Hepatocyte (in vitro differentiated cells): ENCODE measurements around the gene SUCLG2. TPM values are rescaled to one million over a fixed set of nuclear protein-coding genes. Genes with fewer than 3 reads are reported as not detected.

ENCODE experiments used
- DNase-seq: peaks from one replicate; pipeline ENCODE4 v3.0.0-alpha.2; 2016; ENCODE audit warnings: low spot score
- H2AFZ ChIP-seq: fragments of 200-600 bp; sonication (generic); 2 replicates; pipeline ENCODE4 v1.6.0; 2016; ENCODE audit warnings: antibody characterized with exemption, mild to moderate bottlenecking
- H3K27ac ChIP-seq: fragments of 200-600 bp; sonication (generic); 2 replicates; pipeline ENCODE4 v1.5.1; 2016; ENCODE audit warnings: mild to moderate bottlenecking
- H3K27me3 ChIP-seq: fragments of 200-600 bp; sonication (generic); 2 replicates; pipeline ENCODE4 v1.6.1; 2016
- H3K36me3 ChIP-seq: fragments of 200-600 bp; sonication (generic); replicated peaks from 2 replicates; pipeline ENCODE4 v1.5.1; 2016; ENCODE audit warnings: low read depth; ENCODE audit not compliant: insufficient read depth
- H3K4me1 ChIP-seq: fragments of 200-600 bp; sonication (generic); 2 replicates; pipeline ENCODE4 v1.5.1; 2016; ENCODE audit warnings: mild to moderate bottlenecking, moderate library complexity; ENCODE audit not compliant: insufficient read depth
- H3K4me2 ChIP-seq: fragments of 200-600 bp; sonication (generic); 2 replicates; pipeline ENCODE4 v1.6.0; 2016
- H3K4me3 ChIP-seq: fragments of 200-600 bp; sonication (generic); 2 replicates; pipeline ENCODE4 v1.5.1; 2016; ENCODE audit warnings: mild to moderate bottlenecking
- H3K79me2 ChIP-seq: fragments of 200-600 bp; sonication (generic); 2 replicates; pipeline ENCODE4 v1.6.0; 2017; ENCODE audit warnings: mild to moderate bottlenecking
- H3K9me2 ChIP-seq: fragments of 200-600 bp; sonication (generic); replicated peaks from 2 replicates; pipeline ENCODE4 v1.6.0; 2017; ENCODE audit warnings: mild to moderate bottlenecking; ENCODE audit not compliant: insufficient read depth
- H3K9me3 ChIP-seq: fragments of 200-600 bp; sonication (generic); 2 replicates; pipeline ENCODE4 v1.5.1; 2016; ENCODE audit warnings: low read depth, mild to moderate bottlenecking
- H4K20me1 ChIP-seq: fragments of 200-600 bp; sonication (generic); 2 replicates; pipeline ENCODE4 v1.6.0; 2016; ENCODE audit warnings: mild to moderate bottlenecking; ENCODE audit not compliant: insufficient read depth, poor library complexity, severe bottlenecking
- CTCF ChIP-seq: fragments of 200-600 bp; sonication (generic); IDR thresholded peaks from 2 replicates; pipeline ENCODE4 v1.5.1; 2016; ENCODE audit warnings: antibody characterized with exemption, mild to moderate bottlenecking; ENCODE audit not compliant: poor library complexity
- EZH2 ChIP-seq: fragments of 200-600 bp; sonication (generic); IDR thresholded peaks from 2 replicates; pipeline ENCODE4 v1.6.1; 2016; ENCODE audit warnings: antibody characterized with exemption, mild to moderate bottlenecking, borderline replicate concordance
- EZH2phosphoT487 ChIP-seq: fragments of 200-600 bp; sonication (generic); IDR thresholded peaks from one replicate; pipeline ENCODE4 v1.6.1; 2018; ENCODE audit warnings: antibody characterized with exemption, mild to moderate bottlenecking, low read depth, moderate library complexity; ENCODE audit not compliant: unreplicated experiment, severe bottlenecking
- WGBS: methylation state at CpG from one replicate; pipeline ENCODE4 v1.1.6; 2016; ENCODE audit warnings: low lambda C conversion rate; ENCODE audit errors: missing lambda C conversion rate; 5-methylcytosine and 5-hydroxymethylcytosine counted together
- polyA plus RNA-seq: library from polyadenylated mRNA; unstranded; fragments of >200 nt; fragmentation: Nextera tagmentation; extraction: Ambion mirVana; gene quantifications from 2 replicates; pipeline ENCODE4 v1.2.1, GENCODE V29; 2016
- total RNA-seq: library from RNA; depleted of rRNA; stranded (reverse); fragments of >200 nt; gene quantifications from 2 replicates; pipeline ENCODE4 v1.2.3, GENCODE V29; 2014

SUCLG2 gene
- total and polyA plus RNA-seq, 2 experiments from 2014 or later = 58.0 to 94.2 TPM

- no peak for TF ChIP-seq EZH2
- no peak for TF ChIP-seq CTCF
- TF ChIP-seq EZH2phosphoT487 = no peak
- no peaks in the 10 kb centered on the region for H3K9me2 ChIP-seq
- H3K36me3 ChIP-seq = no peaks in the 10 kb centered on the region
- H3K4me1 ChIP-seq = no peaks in the 10 kb centered on the region
- no peaks in the 10 kb centered on the region for H3K79me2 ChIP-seq
- WGBS = 95% methylated on average over 5 of the region's 5 CpGs
- H3K27me3 ChIP-seq = no peaks in the 10 kb centered on the region
- DNase-seq = no peak
- H3K4me3 ChIP-seq = no peak overlapping the region
- no peak overlapping the region for H3K27ac ChIP-seq
- no peaks in the 10 kb centered on the region for H4K20me1 ChIP-seq
- H2AFZ ChIP-seq = no peak overlapping the region
- no peaks in the 10 kb centered on the region for H3K9me3 ChIP-seq
- no peak overlapping the region for H3K4me2 ChIP-seq
Observed at GRCh38 chr3:67567893-67568292, 86.5 kb downstream of the SUCLG2 start.

- Histone ChIP-seq H3K36me3 (no peaks in the 10 kb centered on the region), H3K4me2 (no peak overlapping the region), H3K9me3 (no peaks in the 10 kb centered on the region), H3K27me3 (no peaks in the 10 kb centered on the region), H3K27ac (no peak overlapping the region), H3K9me2 (no peaks in the 10 kb centered on the region), H2AFZ (no peak overlapping the region), H3K79me2 (peaks cover 6% of the 10 kb centered on the region), H3K4me1 (no peaks in the 10 kb centered on the region), H4K20me1 (no peaks in the 10 kb centered on the region), H3K4me3 (no peak overlapping the region)
- DNase-seq = no peak
- 93% methylated on average over 1 of the region's 1 CpG for WGBS
- TF ChIP-seq EZH2 = no peak
- no peak for TF ChIP-seq CTCF
- no peak for TF ChIP-seq EZH2phosphoT487
Observed at GRCh38 chr3:67564973-67565372, 89.4 kb downstream of the SUCLG2 start.

- peaks cover 8% of the 10 kb centered on the region for H3K79me2 ChIP-seq
- no peaks in the 10 kb centered on the region for H3K36me3 ChIP-seq
- no peak for TF ChIP-seq CTCF
- no peak for TF ChIP-seq EZH2phosphoT487
- TF ChIP-seq EZH2 = no peak
- no peak overlapping the region for H3K27ac ChIP-seq
- H3K4me2 ChIP-seq = no peak overlapping the region
- no peaks in the 10 kb centered on the region for H4K20me1 ChIP-seq
- H3K9me2 ChIP-seq = no peaks in the 10 kb centered on the region
- H3K4me1 ChIP-seq = no peaks in the 10 kb centered on the region
- no peak overlapping the region for H2AFZ ChIP-seq
- WGBS = 88% methylated on average over 3 of the region's 3 CpGs
- H3K9me3 ChIP-seq = no peaks in the 10 kb centered on the region
- no peak overlapping the region for H3K4me3 ChIP-seq
- no peaks in the 10 kb centered on the region for H3K27me3 ChIP-seq
- no peak for DNase-seq
Observed at GRCh38 chr3:67564008-67564407, 90.4 kb downstream of the SUCLG2 start.

GRCh38 chr3:67561667-67562394 lies 92.6 kb downstream of the SUCLG2 start:
- no peak overlapping the region for H2AFZ ChIP-seq
- DNase-seq = no peak
- no peaks in the 10 kb centered on the region for H3K9me3 ChIP-seq
- H3K36me3 ChIP-seq = no peaks in the 10 kb centered on the region
- H3K27me3 ChIP-seq = no peaks in the 10 kb centered on the region
- H3K4me2 ChIP-seq = no peak overlapping the region
- H3K4me3 ChIP-seq = no peak overlapping the region
- no peaks in the 10 kb centered on the region for H4K20me1 ChIP-seq
- H3K27ac ChIP-seq = no peak overlapping the region
- H3K9me2 ChIP-seq = no peaks in the 10 kb centered on the region
- H3K4me1 ChIP-seq = no peaks in the 10 kb centered on the region
- peaks cover 13% of the 10 kb centered on the region for H3K79me2 ChIP-seq
- WGBS = 84% methylated on average over 2 of the region's 2 CpGs
- no peak for TF ChIP-seq EZH2
- no peak for TF ChIP-seq EZH2phosphoT487
- TF ChIP-seq CTCF = no peak
